SU-DHL-6 (cell line): ENCODE results near the gene BUD13.
A peak's percentile ranks its signal among the peaks of the same experiment; 100 is the strongest.

Experiments
- H2AFZ ChIP-seq: fragments of 200-600 bp; sonication (generic); 2 replicates; pipeline ENCODE4 v1.6.1; 2014; ENCODE audit warnings: low read depth, mild to moderate bottlenecking, moderate library complexity, mixed read lengths, antibody characterized with exemption, low read length; ENCODE audit not compliant: severe bottlenecking
- H3F3A ChIP-seq: fragments of 200-600 bp; shearing (Covaris generic); 2 replicates; pipeline ENCODE4 v1.6.0; 2016; ENCODE audit warnings: antibody characterized with exemption, mild to moderate bottlenecking; ENCODE audit not compliant: insufficient read depth
- H3K27ac ChIP-seq: fragments of 200-600 bp; sonication (generic); 2 replicates; pipeline ENCODE4 v1.5.1; 2016; ENCODE audit warnings: low read depth, mild to moderate bottlenecking, low read length, moderate library complexity, mixed read lengths
- H3K27me3 ChIP-seq: fragments of 200-600 bp; sonication (generic), shearing (Covaris generic); 2 replicates; pipeline ENCODE4 v1.6.0; 2014; ENCODE audit warnings: mild to moderate bottlenecking, low read length
- H3K36me3 ChIP-seq: fragments of 200-600 bp; sonication (generic); 2 replicates; pipeline ENCODE4 v1.6.1; 2014; ENCODE audit warnings: mild to moderate bottlenecking, low read length, mixed read lengths
- H3K4me2 ChIP-seq: fragments of 300-600, 200-600 bp; shearing (Covaris generic), sonication (generic); 2 replicates; pipeline ENCODE4 v1.6.0; 2014; ENCODE audit warnings: low read length, low read depth, mild to moderate bottlenecking; ENCODE audit not compliant: poor library complexity, severe bottlenecking
- H3K4me3 ChIP-seq: fragments of 200-600 bp; sonication (generic); 2 replicates; pipeline ENCODE4 v1.5.1; 2014; ENCODE audit warnings: antibody characterized with exemption, low read length, mild to moderate bottlenecking, mixed read lengths; ENCODE audit not compliant: insufficient read depth, poor library complexity, severe bottlenecking
- H3K79me2 ChIP-seq: fragments of 200-600 bp; sonication (generic); 2 replicates; pipeline ENCODE4 v1.6.1; 2014; ENCODE audit warnings: mild to moderate bottlenecking, low read length, moderate library complexity; ENCODE audit not compliant: insufficient read depth
- H3K9ac ChIP-seq: fragments of 200-600 bp; sonication (generic); 2 replicates; pipeline ENCODE4 v1.7.0; 2014; ENCODE audit warnings: mild to moderate bottlenecking, low read length
- H3K9me2 ChIP-seq: fragments of 200-600 bp; sonication (generic); replicated peaks from 2 replicates; pipeline ENCODE4 v1.6.1; 2014; ENCODE audit warnings: low read length; ENCODE audit not compliant: insufficient read depth
- H3K9me3 ChIP-seq: fragments of 200-600 bp; sonication (generic); 2 replicates; pipeline ENCODE4 v1.6.1; 2014; ENCODE audit warnings: low read length, mixed read lengths; ENCODE audit not compliant: insufficient read depth
- H4K20me1 ChIP-seq: fragments of 200-600 bp; sonication (generic); 2 replicates; pipeline ENCODE4 v1.6.1; 2014; ENCODE audit warnings: low read depth, mild to moderate bottlenecking, antibody characterized with exemption, low read length, moderate library complexity, mixed read lengths
- EZH2phosphoT487 ChIP-seq: fragments of 200-600 bp; sonication (generic), shearing (Covaris generic); conservative IDR thresholded peaks from 2 replicates; pipeline ENCODE4 v1.6.1; 2018; ENCODE audit warnings: mild to moderate bottlenecking, antibody characterized with exemption, low read length, moderate library complexity, mixed read lengths
- TF ChIP-seq, protein P1 (sequence below): fragments of 200-600 bp; sonication (generic); IDR thresholded peaks from one replicate; pipeline ENCODE4 v1.5.1; 2017; ENCODE audit warnings: antibody characterized with exemption, mild to moderate bottlenecking, low read length, moderate library complexity; ENCODE audit not compliant: insufficient read depth, poor library complexity, severe bottlenecking

Gene BUD13

DNA sequence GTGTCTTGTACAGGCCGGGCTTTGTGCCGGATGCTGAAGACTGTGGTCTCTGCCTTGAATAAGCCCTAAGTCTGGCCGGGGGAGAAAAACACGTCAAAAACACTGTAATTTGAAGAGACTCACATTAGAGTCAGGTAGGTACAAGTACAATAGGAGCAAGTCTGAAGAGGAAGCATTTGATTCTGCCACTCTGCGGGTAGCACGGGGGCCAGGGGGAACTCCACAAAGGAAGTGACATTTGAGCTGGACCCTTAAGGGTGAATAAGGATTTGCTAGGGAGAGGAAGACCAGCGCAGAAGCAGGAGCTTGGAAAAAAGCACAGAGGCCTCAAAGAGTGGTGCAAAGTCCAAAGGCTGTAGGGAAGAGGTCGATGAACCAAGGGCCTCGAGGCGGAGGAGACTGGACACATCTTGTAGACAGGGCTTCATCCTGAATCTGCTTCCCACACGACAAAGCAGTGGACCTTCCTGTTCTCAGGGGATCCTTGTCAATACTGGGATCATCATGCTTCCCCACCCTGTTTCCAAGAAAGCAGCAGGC, 38.7 kb downstream of the BUD13 start:
- Histone ChIP-seq H3K9me3 (no peaks in the 10 kb centered on the region), H3F3A (no peaks in the 10 kb centered on the region), H3K27me3 (no peaks in the 10 kb centered on the region), H3K79me2 (no peaks in the 10 kb centered on the region), H3K9ac (no peak overlapping the region), H3K4me3 (no peak overlapping the region), H3K27ac (no peak overlapping the region), H3K36me3 (no peaks in the 10 kb centered on the region), H3K9me2 (no peaks in the 10 kb centered on the region), H2AFZ (no peak overlapping the region), H3K4me2 (no peak overlapping the region), H4K20me1 (no peaks in the 10 kb centered on the region)
- no peak for TF ChIP-seq EZH2phosphoT487
- TF ChIP-seq, protein P1, sequence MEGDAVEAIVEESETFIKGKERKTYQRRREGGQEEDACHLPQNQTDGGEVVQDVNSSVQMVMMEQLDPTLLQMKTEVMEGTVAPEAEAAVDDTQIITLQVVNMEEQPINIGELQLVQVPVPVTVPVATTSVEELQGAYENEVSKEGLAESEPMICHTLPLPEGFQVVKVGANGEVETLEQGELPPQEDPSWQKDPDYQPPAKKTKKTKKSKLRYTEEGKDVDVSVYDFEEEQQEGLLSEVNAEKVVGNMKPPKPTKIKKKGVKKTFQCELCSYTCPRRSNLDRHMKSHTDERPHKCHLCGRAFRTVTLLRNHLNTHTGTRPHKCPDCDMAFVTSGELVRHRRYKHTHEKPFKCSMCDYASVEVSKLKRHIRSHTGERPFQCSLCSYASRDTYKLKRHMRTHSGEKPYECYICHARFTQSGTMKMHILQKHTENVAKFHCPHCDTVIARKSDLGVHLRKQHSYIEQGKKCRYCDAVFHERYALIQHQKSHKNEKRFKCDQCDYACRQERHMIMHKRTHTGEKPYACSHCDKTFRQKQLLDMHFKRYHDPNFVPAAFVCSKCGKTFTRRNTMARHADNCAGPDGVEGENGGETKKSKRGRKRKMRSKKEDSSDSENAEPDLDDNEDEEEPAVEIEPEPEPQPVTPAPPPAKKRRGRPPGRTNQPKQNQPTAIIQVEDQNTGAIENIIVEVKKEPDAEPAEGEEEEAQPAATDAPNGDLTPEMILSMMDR, result no peak

DNA sequence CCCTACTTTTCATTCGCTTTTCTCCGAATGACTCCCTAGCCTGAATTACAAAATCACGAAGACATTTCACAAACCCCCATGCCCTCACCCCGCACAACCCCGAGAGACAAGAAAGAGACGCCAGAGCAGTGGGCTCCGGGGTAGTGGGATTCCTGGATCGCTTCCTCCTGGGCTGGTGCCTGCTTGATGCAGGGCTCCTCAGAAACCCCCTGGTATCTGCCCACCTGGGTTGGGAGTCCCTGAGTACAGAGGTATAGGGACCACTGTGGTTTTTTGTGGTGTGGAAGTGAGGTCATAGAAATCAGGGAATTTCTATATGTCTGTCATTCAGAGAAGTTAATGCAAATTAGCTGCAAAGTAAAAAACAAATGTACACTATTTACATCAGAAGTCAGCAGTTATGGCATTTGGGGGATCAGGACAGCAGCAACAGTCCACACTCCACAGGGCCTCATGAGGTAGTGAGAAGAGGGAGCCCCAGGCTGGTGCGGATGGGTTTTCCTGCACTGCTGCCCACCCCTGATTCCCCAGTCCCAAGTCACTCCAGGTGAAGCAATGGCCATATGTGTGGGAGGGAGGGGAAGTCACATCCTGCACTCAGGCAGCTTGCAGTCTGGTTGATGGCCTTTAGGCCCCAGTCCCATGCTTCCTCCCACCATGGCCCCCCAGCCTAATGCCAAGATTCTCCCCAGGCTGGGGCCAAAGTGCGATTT, 39.6 kb downstream of the BUD13 start:
- H3K27ac ChIP-seq, result no peak overlapping the region
- no peaks in the 10 kb centered on the region for H3K36me3 ChIP-seq

DNA sequence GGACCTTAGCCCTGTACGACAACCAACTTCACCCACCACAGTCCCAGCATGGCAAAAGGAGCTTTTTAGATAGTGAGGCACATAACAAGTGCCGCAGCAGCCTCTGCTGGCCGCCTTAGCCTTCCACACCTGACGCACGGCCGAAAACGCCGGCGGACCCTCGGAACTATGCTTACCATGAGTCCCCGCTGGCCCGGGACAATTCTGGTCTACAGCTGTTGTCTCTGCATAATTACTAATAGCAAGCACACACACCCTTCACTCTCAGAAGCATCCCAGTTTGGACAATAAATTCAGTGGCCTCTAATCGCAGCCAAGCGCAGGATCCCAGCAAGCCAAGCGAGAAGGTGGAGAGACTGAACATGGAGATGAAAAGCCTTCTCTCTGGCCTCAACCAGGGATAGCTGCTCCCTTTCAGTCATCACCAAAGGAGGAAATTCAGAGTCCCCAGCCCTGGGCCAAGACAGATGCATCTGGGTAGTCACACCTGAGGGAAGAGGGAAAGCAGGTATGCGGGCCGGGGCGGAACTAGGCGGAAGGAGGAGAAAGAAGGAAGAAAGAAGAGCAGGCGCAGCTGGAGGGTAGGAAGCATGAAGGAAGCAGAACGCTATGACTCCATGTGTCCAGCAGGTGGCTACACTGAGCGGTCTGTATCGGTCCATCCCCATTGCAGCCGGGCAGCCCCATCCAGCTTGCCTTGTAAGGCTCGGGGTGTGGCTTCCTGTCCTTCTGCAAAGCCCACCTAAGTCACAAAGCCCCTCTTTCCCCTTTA, 40.3 kb downstream of the BUD13 start:
- no peaks in the 10 kb centered on the region for H3F3A ChIP-seq

More for the DNA sequence above, 39.6 kb downstream of the BUD13 start:
- Histone ChIP-seq H3K9me2 (no peaks in the 10 kb centered on the region), H3K4me3 (no peak overlapping the region), H3K79me2 (no peaks in the 10 kb centered on the region), H2AFZ (no peak overlapping the region), H3K27me3 (no peaks in the 10 kb centered on the region), H3F3A (no peaks in the 10 kb centered on the region), H3K9me3 (no peaks in the 10 kb centered on the region), H3K9ac (no peak overlapping the region), H3K4me2 (no peak overlapping the region), H4K20me1 (no peaks in the 10 kb centered on the region)
- no peak for TF ChIP-seq EZH2phosphoT487
- TF ChIP-seq, protein P1, result no peak

More for the DNA sequence above, 40.3 kb downstream of the BUD13 start:
- H3K27ac ChIP-seq, result no peak overlapping the region
- no peaks in the 10 kb centered on the region for H4K20me1 ChIP-seq
- H2AFZ ChIP-seq, result no peak overlapping the region
- H3K27me3 ChIP-seq, result no peaks in the 10 kb centered on the region
- no peaks in the 10 kb centered on the region for H3K79me2 ChIP-seq
- H3K9me2 ChIP-seq, result no peaks in the 10 kb centered on the region
- H3K9me3 ChIP-seq, result no peaks in the 10 kb centered on the region
- no peak overlapping the region for H3K4me3 ChIP-seq
- TF ChIP-seq, protein P1, result peak; percentile 61
- TF ChIP-seq EZH2phosphoT487, result no peak
- no peak overlapping the region for H3K4me2 ChIP-seq
- H3K36me3 ChIP-seq, result no peaks in the 10 kb centered on the region
- H3K9ac ChIP-seq, result no peak overlapping the region
